Astrocyte (in vitro differentiated cells and primary cell): Measurements from ENCODE around the gene FBXO4. TPM values are rescaled to one million over a fixed set of nuclear protein-coding genes. Genes with fewer than 3 reads are reported as not detected.
"Not testable (repeated sequence)": the region's sequence is repeated elsewhere in the genome, so short reads cannot be mapped to it uniquely, and the experiment has no call there.

ENCODE experiments used
- DNase-seq: peaks from one replicate; pipeline ENCODE4 v3.0.0-alpha.2; 2010; ENCODE audit warnings: low read depth
- FAIRE-seq: peaks from 2 replicates; lab custom pipeline; 2011; peaks lifted over from hg19 to GRCh38; lab: Jason Lieb, UNC
- H2AFZ ChIP-seq: 2 replicates; pipeline ENCODE4 v1.6.0; 2012; ENCODE audit warnings: low read depth, low read length, inconsistent platforms
- H3K27ac ChIP-seq: 2 replicates; pipeline ENCODE4 v1.5.1; 2011; ENCODE audit warnings: low read depth, low read length, inconsistent platforms
- H3K27me3 ChIP-seq: 2 replicates; pipeline ENCODE4 v1.6.0; 2011; ENCODE audit warnings: low read length, inconsistent platforms; ENCODE audit not compliant: insufficient read depth
- H3K36me3 ChIP-seq: 2 replicates; pipeline ENCODE4 v1.5.1; 2011; ENCODE audit warnings: low read length, inconsistent platforms; ENCODE audit not compliant: insufficient read depth
- H3K4me1 ChIP-seq: 2 replicates; pipeline ENCODE4 v1.5.1; 2011; ENCODE audit warnings: low read length, inconsistent platforms; ENCODE audit not compliant: insufficient read depth
- H3K4me2 ChIP-seq: 2 replicates; pipeline ENCODE4 v1.6.0; 2012; ENCODE audit warnings: low read length, inconsistent platforms
- H3K4me3 ChIP-seq: 2 replicates; pipeline ENCODE4 v1.5.1; 2011; ENCODE audit warnings: low read depth, mild to moderate bottlenecking, low read length, inconsistent platforms; ENCODE audit not compliant: insufficient read depth
- H3K79me2 ChIP-seq: 2 replicates; pipeline ENCODE4 v1.6.0; 2012; ENCODE audit warnings: mild to moderate bottlenecking, low read length, inconsistent platforms; ENCODE audit not compliant: insufficient read depth
- H3K9ac ChIP-seq: 2 replicates; pipeline ENCODE4 v1.6.0; 2012; ENCODE audit warnings: mild to moderate bottlenecking, low read length, inconsistent platforms
- H3K9me3 ChIP-seq: 2 replicates; pipeline ENCODE4 v1.5.1; 2012; ENCODE audit warnings: low read depth, mild to moderate bottlenecking, low read length, inconsistent platforms; ENCODE audit not compliant: insufficient read depth
- H4K20me1 ChIP-seq: 2 replicates; pipeline ENCODE4 v1.6.0; 2012; ENCODE audit warnings: low read length, inconsistent platforms; ENCODE audit not compliant: insufficient read depth
- H3K27ac Mint-ChIP-seq: one replicate; pipeline ENCODE4 v1.8.0; 2021; ENCODE audit warnings: mild to moderate bottlenecking, mixed read lengths; ENCODE audit not compliant: unreplicated experiment
- H3K27me3 Mint-ChIP-seq: one replicate; pipeline ENCODE4 v1.8.0; 2021; ENCODE audit warnings: low read depth, mixed read lengths; ENCODE audit not compliant: unreplicated experiment
- H3K36me3 Mint-ChIP-seq: one replicate; pipeline ENCODE4 v1.8.0; 2021; ENCODE audit warnings: low read depth, mixed read lengths; ENCODE audit not compliant: unreplicated experiment
- H3K4me1 Mint-ChIP-seq: one replicate; pipeline ENCODE4 v1.8.0; 2021; ENCODE audit warnings: low read depth, mixed read lengths; ENCODE audit not compliant: unreplicated experiment
- H3K4me3 Mint-ChIP-seq: one replicate; pipeline ENCODE4 v1.8.0; 2021; ENCODE audit warnings: mild to moderate bottlenecking, moderate library complexity, mixed read lengths; ENCODE audit not compliant: unreplicated experiment
- H3K9me3 Mint-ChIP-seq: one replicate; pipeline ENCODE4 v1.8.0; 2021; ENCODE audit warnings: mild to moderate bottlenecking, mixed read lengths; ENCODE audit not compliant: unreplicated experiment
- CTCF ChIP-seq: IDR thresholded peaks from 2 replicates; pipeline ENCODE4 v1.5.1; 2011; ENCODE audit warnings: low read depth, mild to moderate bottlenecking, inconsistent platforms, low read length, moderate library complexity; ENCODE audit not compliant: insufficient read depth
- EZH2 ChIP-seq: IDR thresholded peaks from 2 replicates; pipeline ENCODE4 v1.6.1; 2012; ENCODE audit warnings: mild to moderate bottlenecking, low read length, inconsistent platforms; ENCODE audit not compliant: insufficient read depth
- total RNA-seq: library from RNA; stranded (reverse); gene quantifications from 2 replicates; pipeline ENCODE4 v1.2.1, GENCODE V29; 2021

Gene FBXO4
- total RNA-seq, 1 donor from 2014 or later = 2.0 TPM

GRCh38 chr5:41935544-41935943 is 10.5 kb downstream of the FBXO4 start:
- no peak for FAIRE-seq
- Histone ChIP-seq H2AFZ (no peak overlapping the region), H3K27ac (no peak overlapping the region)

GRCh38 chr5:41940641-41941040 is 15.6 kb downstream of the FBXO4 start:
- H3K36me3 Mint-ChIP-seq = no peaks in the 10 kb centered on the region

More at GRCh38 chr5:41935544-41935943, 10.5 kb downstream of the FBXO4 start:
- H3K4me3 Mint-ChIP-seq = no peak overlapping the region
- Histone ChIP-seq H3K4me1 (no peaks in the 10 kb centered on the region), H3K79me2 (no peaks in the 10 kb centered on the region), H3K27me3 (no peaks in the 10 kb centered on the region), H3K4me2 (no peak overlapping the region), H3K4me3 (no peak overlapping the region), H4K20me1 (no peaks in the 10 kb centered on the region), H3K9me3 (no peaks in the 10 kb centered on the region), H3K9ac (no peak overlapping the region), H3K36me3 (no peaks in the 10 kb centered on the region)
- TF ChIP-seq CTCF (no peak), EZH2 (no peak)
- H3K4me1 Mint-ChIP-seq = peaks cover 4% of the 10 kb centered on the region
- no peak for DNase-seq
- H3K27me3 Mint-ChIP-seq = no peaks in the 10 kb centered on the region
- H3K9me3 Mint-ChIP-seq = peaks cover 3% of the 10 kb centered on the region
- H3K36me3 Mint-ChIP-seq = no peaks in the 10 kb centered on the region
- H3K27ac Mint-ChIP-seq = no peak overlapping the region

GRCh38 chr5:41945332-41945955 is 20.4 kb downstream of the FBXO4 start:
- not testable (repeated sequence) for H3K4me3 Mint-ChIP-seq, H3K27me3 Mint-ChIP-seq

More at GRCh38 chr5:41940641-41941040, 15.6 kb downstream of the FBXO4 start:
- H3K27me3 ChIP-seq = no peaks in the 10 kb centered on the region
- H3K27ac Mint-ChIP-seq = no peak overlapping the region
- H3K4me3 ChIP-seq = no peak overlapping the region
- no peaks in the 10 kb centered on the region for H3K27me3 Mint-ChIP-seq
- H3K4me1 ChIP-seq = no peaks in the 10 kb centered on the region
- peaks cover 4% of the 10 kb centered on the region for H3K4me1 Mint-ChIP-seq
- H4K20me1 ChIP-seq = no peaks in the 10 kb centered on the region
- no peak overlapping the region for H3K4me2 ChIP-seq
- no peaks in the 10 kb centered on the region for H3K36me3 ChIP-seq
- no peak overlapping the region for H3K27ac ChIP-seq
- H3K9me3 Mint-ChIP-seq = no peaks in the 10 kb centered on the region
- H3K9ac ChIP-seq = no peak overlapping the region
- no peak overlapping the region for H3K4me3 Mint-ChIP-seq
- TF ChIP-seq CTCF (no peak), EZH2 (no peak)
- no peak for DNase-seq
- no peaks in the 10 kb centered on the region for H3K9me3 ChIP-seq
- H2AFZ ChIP-seq = no peak overlapping the region
- no peak for FAIRE-seq
- no peaks in the 10 kb centered on the region for H3K79me2 ChIP-seq

More at GRCh38 chr5:41945332-41945955, 20.4 kb downstream of the FBXO4 start:
- not testable (repeated sequence) for H3K9ac ChIP-seq, H2AFZ ChIP-seq, H3K4me1 Mint-ChIP-seq, H3K27ac ChIP-seq, H3K27ac Mint-ChIP-seq, H3K9me3 ChIP-seq, H3K79me2 ChIP-seq, H4K20me1 ChIP-seq, H3K36me3 ChIP-seq, FAIRE-seq, H3K4me2 ChIP-seq, H3K27me3 ChIP-seq, H3K4me3 ChIP-seq, DNase-seq, H3K4me1 ChIP-seq, H3K9me3 Mint-ChIP-seq, H3K36me3 Mint-ChIP-seq
